Heart left ventricle (tissue), 16 donors: ENCODE measurements around the gene TMEM132D. TPM values are rescaled to one million over a fixed set of nuclear protein-coding genes. Genes with fewer than 3 reads are reported as not detected.

Experiments
- ATAC-seq, 4 donors: fragments of 200-7000 bp; cut with Tn5 transposase; one replicate each; pipeline ENCODE4 v1.9.1; 2020 to 2022; ENCODE audit warnings: moderate library complexity in 4 of 4, mild to moderate bottlenecking in 3 of 4, moderate number of reproducible peaks in 1 of 4
- DNase-seq, 5 donors: peaks; one replicate each; pipeline ENCODE4 v3.0.0-alpha.2; 2020
- H3K27ac ChIP-seq, 12 donors: fragments of 200-600 bp; sonication (generic) in 4 of 12; one replicate each; pipeline versions ENCODE4 v1.5.0 to v1.8.0; 2016 to 2022; ENCODE audit warnings: mild to moderate bottlenecking in 2 of 12
- H3K27me3 ChIP-seq, 9 donors: fragments of 200-600 bp; sonication (generic) in 2 of 9; one replicate each; pipeline versions ENCODE4 v1.5.1 to v1.8.0; 2016 to 2022; ENCODE audit warnings: mild to moderate bottlenecking in 3 of 9
- H3K36me3 ChIP-seq, 9 donors: fragments of 200-600 bp; sonication (generic) in 2 of 9; one replicate each; pipeline versions ENCODE4 v1.5.0 to v1.8.0; 2018 to 2022; ENCODE audit warnings: mild to moderate bottlenecking in 2 of 9
- H3K4me1 ChIP-seq, 12 donors: fragments of 200-600 bp; sonication (generic) in 4 of 12; one replicate each; pipeline versions ENCODE4 v1.5.0 to v1.8.0; 2016 to 2022; ENCODE audit warnings: mild to moderate bottlenecking in 3 of 12
- H3K4me3 ChIP-seq, 12 donors: fragments of 200-600 bp; sonication (generic) in 4 of 12; one replicate each; pipeline versions ENCODE4 v1.5.0 to v1.8.0; 2017 to 2022; ENCODE audit warnings: mild to moderate bottlenecking in 9 of 12, moderate library complexity in 4 of 12
- H3K9me3 ChIP-seq, 12 donors: fragments of 200-600 bp; sonication (generic) in 4 of 12; one replicate each; pipeline versions ENCODE4 v1.5.0 to v1.8.0; 2016 to 2022; ENCODE audit warnings: mild to moderate bottlenecking in 1 of 12
- CTCF ChIP-seq, 12 donors: fragments of 200-600 bp; sonication (generic) in 4 of 12; IDR thresholded peaks; one replicate each; pipeline versions ENCODE4 v1.5.0 to v1.8.0; 2018 to 2022; ENCODE audit warnings: antibody characterized with exemption in 12 of 12, mild to moderate bottlenecking in 5 of 12
- POLR2A ChIP-seq, 2 donors: fragments of 450-650 bp; IDR thresholded peaks; one replicate each; pipeline ENCODE4 v1.6.1; 2017; ENCODE audit warnings: antibody characterized with exemption in 2 of 2, mild to moderate bottlenecking in 2 of 2, moderate library complexity in 2 of 2
- WGBS, 4 donors: extraction: QIAGEN DNeasy Blood & Tissue Kit in 2 of 4; methylation state at CpG; one replicate each; pipeline versions ENCODE4 v1.1.5 to v1.1.7; 2013 to 2018; 5-methylcytosine and 5-hydroxymethylcytosine counted together
- intact Hi-C, 10 donors: fragments of 100-400 bp; cut with DNase I; formaldehyde crosslinking; loops; one replicate each; pipeline versions ENCODE4 v1.11.1 to v1.14.2; 2022
- polyA plus RNA-seq, 2 donors: library from polyadenylated mRNA; stranded (reverse); fragments of 200-250 nt; gene quantifications; one replicate each; pipeline ENCODE4 v1.2.3, GENCODE V29; 2013
- total RNA-seq, 9 donors: library from RNA; depleted of rRNA in 2 of 9; stranded (reverse); fragments of >200 nt in 2 of 9; fragmentation: NEBNext Ultra II Directional in 3 of 9; extraction: Animal tissue kit (Norgen Biotek cat#: 25700) in 3 of 9; gene quantifications; one replicate each; pipeline versions ENCODE4 v1.1.0 to v1.2.4, GENCODE V29; 2016 to 2023
- donor health status: ischemic (EF 13 %, LVEDD 7.1; RV severe dilation, severe dysfunction).
- donor health status: healthy with polysubstance abuse.
- donor health status: DM: no; HTN: yes; CAD: no.
- donor health status: DM: no; HTN: no; CAD: no.
- donor health status: ischemic (EF 25% LVEDD 6.9; RV normal size, moderate dysfunction).
- donor health status: ischemic (EF 25% LVEDD 5.7; RV mildly dilated, moderate dysfunction).
- donor health status: healthy.
- donor health status: DM: yes; HTN: yes; CAD: no.
- donor health status: ischemic (EF 35%, LVEDD 5.7; RV mildly dilated, moderate dysfunction).
- donor health status: nonischemic (EF 11% LVEDD 7.7; RV severe dilation, severe dysfunction).
- donor health status: DM: yes; HTN: yes; CAD: no.
- donor health status: PGD.
- donor health status: ischemic (EF 29% LVEDD 5.4; RV normal size, mild dysfunction).
- donor health status: nonischemic (EF 23%, LVEDD 6.1; RV moderate dilation, normal function).

Gene TMEM132D
- total and polyA plus RNA-seq, 11 donors, result not detected

- ATAC-seq (no peak), DNase-seq (no peak)
- no peak overlapping the region for H3K27ac ChIP-seq
- H3K36me3 ChIP-seq, result no peaks in the 10 kb centered on the region
- no peaks in the 10 kb centered on the region for H3K9me3 ChIP-seq
- intact Hi-C loops, result loop anchor here in 1 of 10 donors (10.0 kb wide), 1 partner anchor 643 kb away; no protein-coding TSS in a partner anchor
- whole genome bisulfite sequencing, 4 donors, result 76 to 86% (median 82%) methylated on average over 9 to 10 of the region's 10 CpGs
- no peaks in the 10 kb centered on the region for H3K4me1 ChIP-seq
- H3K27me3 ChIP-seq, result no peaks in the 10 kb centered on the region
- no peak for TF ChIP-seq CTCF (IDR thresholded peaks at IDR 0.05)
- no peak for TF ChIP-seq POLR2A (IDR thresholded peaks at IDR 0.05)
- H3K4me3 ChIP-seq, result no peak overlapping the region
These were observed 421.9 kb downstream of the TMEM132D start for GRCh38 chr12:129481921-129482320.

GRCh38 chr12:129470196-129470595 is 433.6 kb downstream of the TMEM132D start:
- no peak for ATAC-seq
- Histone ChIP-seq H3K9me3 (no peaks in the 10 kb centered on the region), H3K4me1 (no peaks in the 10 kb centered on the region), H3K36me3 (no peaks in the 10 kb centered on the region), H3K27me3 (no peaks in the 10 kb centered on the region), H3K27ac (no peak overlapping the region), H3K4me3 (no peak overlapping the region)
- 73 to 79% (median 74%) methylated on average over 5 of the region's 5 CpGs for WGBS, 4 donors
- DNase-seq, result no peak
- no peak for TF ChIP-seq POLR2A (IDR thresholded peaks at IDR 0.05)
- intact Hi-C loops, result no loop called here

GRCh38 chr12:129467726-129468125 is 436.1 kb downstream of the TMEM132D start:
- no peak overlapping the region for H3K4me3 ChIP-seq
- no peak overlapping the region for H3K27ac ChIP-seq
- DNase-seq (no peak), ATAC-seq (no peak)
- H3K4me1 ChIP-seq, result no peaks in the 10 kb centered on the region
- no peaks in the 10 kb centered on the region for H3K36me3 ChIP-seq
- WGBS, 4 donors, result 65 to 77% (median 71%) methylated on average over 6 of the region's 6 CpGs
- intact Hi-C loops, result no loop called here
- H3K27me3 ChIP-seq, result no peaks in the 10 kb centered on the region
- H3K9me3 ChIP-seq, result no peaks in the 10 kb centered on the region
- TF ChIP-seq CTCF (IDR thresholded peaks at IDR 0.05) (no peak), POLR2A (IDR thresholded peaks at IDR 0.05) (no peak)

GRCh38 chr12:129467289-129467688 is 436.5 kb downstream of the TMEM132D start:
- Histone ChIP-seq H3K36me3 (no peaks in the 10 kb centered on the region), H3K27ac (no peak overlapping the region), H3K4me1 (no peaks in the 10 kb centered on the region), H3K4me3 (no peak overlapping the region), H3K9me3 (no peaks in the 10 kb centered on the region), H3K27me3 (no peaks in the 10 kb centered on the region)
- no peak for ATAC-seq
- intact Hi-C loops, result no loop called here
- WGBS, 4 donors, result 50 to 63% (median 56%) methylated on average over 1 of the region's 1 CpG
- no peak for DNase-seq
- no peak for TF ChIP-seq CTCF (IDR thresholded peaks at IDR 0.05)
- TF ChIP-seq POLR2A (IDR thresholded peaks at IDR 0.05), result no peak

- H3K36me3 ChIP-seq, result no peaks in the 10 kb centered on the region
- 65 to 86% (median 81%) methylated on average over 3 of the region's 3 CpGs for WGBS, 4 donors
- no peak overlapping the region for H3K27ac ChIP-seq
- H3K4me3 ChIP-seq, result no peak overlapping the region
- TF ChIP-seq CTCF (IDR thresholded peaks at IDR 0.05), result no peak
- TF ChIP-seq POLR2A (IDR thresholded peaks at IDR 0.05), result no peak
- no peak for DNase-seq
- H3K9me3 ChIP-seq, result no peaks in the 10 kb centered on the region
- ATAC-seq, result no peak
- intact Hi-C loops, result no loop called here
- no peaks in the 10 kb centered on the region for H3K4me1 ChIP-seq
- H3K27me3 ChIP-seq, result no peaks in the 10 kb centered on the region
These were observed 437.3 kb downstream of the TMEM132D start for GRCh38 chr12:129466499-129466898.
